T-helper 9 cell (primary cell): Measurements from ENCODE around the gene CNOT8.
"Not testable (repeated sequence)": the region's sequence is repeated elsewhere in the genome, so short reads cannot be mapped to it uniquely, and the experiment has no call there.

Experiments used
- DNase-seq: peaks from one replicate; pipeline ENCODE4 v3.0.0-alpha.2; 2020

CNOT8 gene

GRCh38 chr5:154866841-154867240, 8.4 kb downstream of the CNOT8 start:
- DNase-seq, result no peak

GRCh38 chr5:154868702-154869101, 10.3 kb downstream of the CNOT8 start:
- DNase-seq, result no peak

- no peak for DNase-seq
Observed at GRCh38 chr5:154871734-154872133, 13.3 kb downstream of the CNOT8 start.

- no peak for DNase-seq
Observed at GRCh38 chr5:154873791-154874331, 15.4 kb downstream of the CNOT8 start.

- DNase-seq, result no peak
Observed at GRCh38 chr5:154878642-154879335, 20.4 kb downstream of the CNOT8 start.

- no peak for DNase-seq
Observed at GRCh38 chr5:154881986-154882385, 23.6 kb downstream of the CNOT8 start.

- DNase-seq, result no peak
Observed at GRCh38 chr5:154884424-154884823, 26.0 kb downstream of the CNOT8 start.

- no peak for DNase-seq
Observed at GRCh38 chr5:154885439-154885838, 27.0 kb downstream of the CNOT8 start.

GRCh38 chr5:154892369-154892771, 33.9 kb downstream of the CNOT8 start:
- DNase-seq, result no peak

GRCh38 chr5:154893381-154893780, 35.0 kb downstream of the CNOT8 start:
- DNase-seq, result no peak

- no peak for DNase-seq
Observed at GRCh38 chr5:154895606-154896561, 37.5 kb downstream of the CNOT8 start.

GRCh38 chr5:154896562-154897165, 38.2 kb downstream of the CNOT8 start:
- DNase-seq, result no peak

GRCh38 chr5:154898210-154898609, 39.8 kb downstream of the CNOT8 start:
- DNase-seq, result no peak

- no peak for DNase-seq
Observed at GRCh38 chr5:154899151-154899816, 40.9 kb downstream of the CNOT8 start.

- no peak for DNase-seq
Observed at GRCh38 chr5:154900066-154900465, 41.6 kb downstream of the CNOT8 start.

- DNase-seq, result no peak
Observed at GRCh38 chr5:154901276-154901675, 42.8 kb downstream of the CNOT8 start.

- DNase-seq, result no peak
Observed at GRCh38 chr5:154901913-154902312, 43.5 kb downstream of the CNOT8 start.

- not testable (repeated sequence) for DNase-seq
Observed at GRCh38 chr5:154905601-154906000, 47.2 kb downstream of the CNOT8 start.

GRCh38 chr5:154916874-154917273, 58.4 kb downstream of the CNOT8 start:
- no peak for DNase-seq

GRCh38 chr5:154917757-154918156, 59.3 kb downstream of the CNOT8 start:
- DNase-seq, result no peak

GRCh38 chr5:154923441-154924430, 65.3 kb downstream of the CNOT8 start:
- DNase-seq, result no peak
